Measurements from ENCODE around the gene ZNF579.
"Not testable (repeated sequence)": the region's sequence is repeated elsewhere in the genome, so short reads cannot be mapped to it uniquely, and the experiment has no call there.

Gene ZNF579

DNA sequence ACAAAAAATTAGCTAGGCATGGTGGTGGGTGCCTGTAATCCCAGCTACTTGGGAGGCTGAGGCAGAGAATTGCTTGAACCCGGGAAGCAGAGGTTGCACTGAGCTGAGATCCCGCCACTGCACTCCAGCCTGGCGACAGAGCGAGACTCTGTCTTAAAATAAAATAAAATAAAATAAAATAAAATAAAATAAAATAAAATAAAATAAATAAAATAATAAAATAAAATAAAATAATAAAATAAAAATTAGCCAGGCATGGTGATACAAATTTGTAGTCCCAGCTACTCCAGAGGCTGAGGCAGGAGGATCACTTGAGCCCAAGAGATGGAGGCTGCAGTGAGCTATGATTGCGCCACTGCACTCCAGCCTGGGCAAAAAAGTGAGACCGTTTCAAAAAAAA is 6.7 kb downstream of the ZNF579 start:
- H3K4me3 Mint-ChIP-seq; H3K4me1 Mint-ChIP-seq; H3K27ac Mint-ChIP-seq; H3K9me3 Mint-ChIP-seq; DNase-seq (ENCODE audit: low spot score in 2 of 2); ATAC-seq: not testable (repeated sequence)
- H3K36me3 Mint-ChIP-seq = peaks cover 10% of the 10 kb centered on the region

GRCh38 chr19:55569477-55569876 is 11.2 kb downstream of the ZNF579 start:
- H3K27ac Mint-ChIP-seq; H3K4me1 Mint-ChIP-seq; ATAC-seq; H3K9me3 Mint-ChIP-seq; H3K4me3 Mint-ChIP-seq; H3K36me3 Mint-ChIP-seq; DNase-seq (ENCODE audit: low spot score in 2 of 2): not testable (repeated sequence)

- Mint-ChIP-seq H3K4me3 (no peak overlapping the region), H3K27ac (no peak overlapping the region), H3K9me3 (no peaks in the 10 kb centered on the region), H3K36me3 (no peaks in the 10 kb centered on the region), H3K4me1 (no peaks in the 10 kb centered on the region)
- no peak for DNase-seq (ENCODE audit: low spot score in 2 of 2)
- no peak for ATAC-seq
These were observed 12.8 kb downstream of the ZNF579 start for GRCh38 chr19:55567708-55568328.

DNA sequence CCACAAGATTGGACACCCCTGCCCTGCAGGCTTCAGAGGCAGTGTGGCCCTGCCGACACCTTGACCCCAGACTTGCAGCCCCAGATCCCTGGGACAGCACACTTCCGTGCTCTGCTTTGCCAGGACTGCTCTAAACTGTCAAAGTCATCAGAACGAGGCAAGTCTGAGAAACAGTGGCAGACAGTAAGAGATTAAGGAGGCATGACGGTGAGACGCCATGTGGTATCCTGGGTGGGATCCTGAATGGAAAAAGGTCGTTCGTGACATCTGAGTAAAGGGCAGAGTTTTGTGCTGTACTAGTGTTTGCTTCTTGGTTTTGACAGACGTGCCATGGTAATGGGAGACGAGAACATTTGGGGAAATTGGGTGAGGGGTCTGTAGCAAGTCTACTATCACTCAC is 13.8 kb downstream of the ZNF579 start:
- H3K27ac Mint-ChIP-seq = no peak overlapping the region
- DNase-seq (ENCODE audit: low spot score in 2 of 2) = no peak
- no peak overlapping the region for H3K4me3 Mint-ChIP-seq
- no peak for ATAC-seq
- H3K36me3 Mint-ChIP-seq = no peaks in the 10 kb centered on the region
- H3K4me1 Mint-ChIP-seq = no peaks in the 10 kb centered on the region
- H3K9me3 Mint-ChIP-seq = no peaks in the 10 kb centered on the region

DNA sequence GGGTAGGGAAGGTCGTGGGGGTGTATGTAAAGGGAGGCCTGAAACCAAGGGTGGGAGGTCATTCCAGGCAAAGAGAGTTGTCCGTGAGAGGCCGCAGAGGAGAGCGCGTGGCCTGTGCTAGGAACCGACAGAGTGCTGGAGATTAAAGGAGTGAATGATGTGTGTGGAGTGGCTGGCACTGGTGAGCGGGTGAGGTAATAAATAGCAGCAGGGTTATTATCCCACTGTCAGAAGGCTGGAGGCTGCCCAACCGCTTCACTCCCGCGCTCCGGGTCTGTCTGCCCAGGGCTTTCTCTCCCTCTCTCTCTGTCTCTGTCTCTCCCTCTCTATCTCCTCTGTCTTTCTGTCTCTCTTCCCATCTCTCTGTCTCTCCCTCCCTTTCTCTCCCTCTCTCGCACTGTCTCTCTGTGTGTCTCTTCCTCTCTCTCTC is 17.4 kb downstream of the ZNF579 start:
- DNase-seq (ENCODE audit: low spot score in 2 of 2) = no peak
- ATAC-seq = no peak
- Mint-ChIP-seq H3K4me3 (no peak overlapping the region), H3K36me3 (no peaks in the 10 kb centered on the region), H3K9me3 (no peaks in the 10 kb centered on the region), H3K27ac (no peak overlapping the region), H3K4me1 (peaks cover 5% of the 10 kb centered on the region)

DNA sequence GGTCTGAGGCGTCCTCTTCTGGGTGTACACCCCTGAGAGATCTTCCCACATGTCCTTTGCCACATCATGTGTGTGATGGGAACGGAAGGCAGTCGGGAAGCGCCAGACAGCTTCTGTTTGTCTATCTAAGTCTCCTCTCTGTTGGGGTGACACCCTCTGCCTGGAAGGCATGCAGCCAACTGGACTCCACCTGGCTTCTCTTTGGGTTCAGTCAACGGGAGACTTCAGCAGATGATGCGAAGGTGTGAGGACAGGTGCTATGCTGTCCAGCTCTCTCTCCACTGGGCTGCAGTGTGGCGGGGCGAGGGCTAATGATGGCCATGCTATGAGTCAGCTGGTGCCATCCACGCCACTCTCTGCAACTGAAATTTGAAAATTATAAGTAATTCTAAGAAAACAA is 21.0 kb downstream of the ZNF579 start:
- Mint-ChIP-seq H3K27ac (no peak overlapping the region), H3K36me3 (no peaks in the 10 kb centered on the region), H3K4me3 (no peak overlapping the region), H3K9me3 (no peaks in the 10 kb centered on the region), H3K4me1 (peaks cover 5% of the 10 kb centered on the region)
- DNase-seq (ENCODE audit: low spot score in 2 of 2) = no peak
- ATAC-seq = no peak

DNA sequence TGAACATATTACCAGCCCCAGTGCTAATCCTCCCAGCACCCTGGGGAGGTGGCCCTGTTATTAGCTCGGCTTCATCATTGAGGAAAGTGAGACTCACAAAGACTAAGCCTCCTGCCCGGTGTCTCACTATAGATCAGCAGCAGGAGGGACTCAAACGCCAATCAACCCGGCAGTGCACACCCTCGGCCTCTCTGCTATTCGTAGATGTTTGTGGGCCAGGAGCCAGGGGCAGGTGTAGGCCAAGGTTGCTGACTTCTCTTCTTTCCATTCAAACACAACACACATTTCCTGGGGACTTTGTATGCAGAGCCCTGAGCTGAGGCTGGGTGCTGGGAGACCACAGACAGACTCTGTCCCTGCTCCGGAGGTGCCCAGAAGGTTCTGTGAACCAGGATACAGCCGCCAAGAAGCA is 25.9 kb downstream of the ZNF579 start:
- no peaks in the 10 kb centered on the region for H3K9me3 Mint-ChIP-seq
- ATAC-seq (no peak), DNase-seq (ENCODE audit: low spot score in 2 of 2) (no peak)
- H3K36me3 Mint-ChIP-seq = no peaks in the 10 kb centered on the region
- H3K27ac Mint-ChIP-seq = no peak overlapping the region
- no peak overlapping the region for H3K4me3 Mint-ChIP-seq
- no peaks in the 10 kb centered on the region for H3K4me1 Mint-ChIP-seq

- Mint-ChIP-seq H3K4me1 (no peaks in the 10 kb centered on the region), H3K4me3 (no peak overlapping the region), H3K9me3 (no peaks in the 10 kb centered on the region), H3K27ac (peak overlapping the region; percentile 9), H3K36me3 (no peaks in the 10 kb centered on the region)
- DNase-seq (ENCODE audit: low spot score in 2 of 2) = no peak
- ATAC-seq = no peak
These were observed 26.3 kb downstream of the ZNF579 start for GRCh38 chr19:55554302-55554701.

GRCh38 chr19:55553217-55554182 is 27.1 kb downstream of the ZNF579 start:
- Mint-ChIP-seq H3K36me3 (no peaks in the 10 kb centered on the region), H3K27ac (peak overlapping the region; percentile 9), H3K4me1 (no peaks in the 10 kb centered on the region), H3K4me3 (no peak overlapping the region), H3K9me3 (no peaks in the 10 kb centered on the region)
- ATAC-seq = no peak
- no peak for DNase-seq (ENCODE audit: low spot score in 2 of 2)

DNA sequence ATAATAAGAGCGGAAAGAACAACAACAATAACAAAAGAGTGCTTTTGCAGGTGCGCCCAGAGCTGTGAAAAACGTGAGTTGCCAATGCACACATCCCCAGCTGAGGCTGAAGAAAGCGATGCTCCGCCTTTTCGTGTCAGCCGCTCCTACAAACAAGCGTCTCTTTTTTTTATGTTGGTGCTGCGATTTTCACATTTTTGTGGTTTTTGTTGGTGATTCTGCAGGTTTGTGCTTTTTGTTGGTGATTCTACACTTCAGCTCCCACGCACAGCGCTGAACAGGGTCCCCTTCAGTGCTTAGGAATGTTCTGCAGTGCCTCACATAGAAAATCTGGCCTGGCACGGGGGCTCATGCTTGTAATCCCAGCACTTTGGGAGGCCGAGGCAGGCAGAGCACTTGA is 28.0 kb downstream of the ZNF579 start:
- Mint-ChIP-seq H3K9me3 (no peaks in the 10 kb centered on the region), H3K4me1 (no peaks in the 10 kb centered on the region), H3K36me3 (no peaks in the 10 kb centered on the region), H3K4me3 (no peak overlapping the region), H3K27ac (peak overlapping the region; percentile 60)
- ATAC-seq (no peak), DNase-seq (ENCODE audit: low spot score in 2 of 2) (no peak)

DNA sequence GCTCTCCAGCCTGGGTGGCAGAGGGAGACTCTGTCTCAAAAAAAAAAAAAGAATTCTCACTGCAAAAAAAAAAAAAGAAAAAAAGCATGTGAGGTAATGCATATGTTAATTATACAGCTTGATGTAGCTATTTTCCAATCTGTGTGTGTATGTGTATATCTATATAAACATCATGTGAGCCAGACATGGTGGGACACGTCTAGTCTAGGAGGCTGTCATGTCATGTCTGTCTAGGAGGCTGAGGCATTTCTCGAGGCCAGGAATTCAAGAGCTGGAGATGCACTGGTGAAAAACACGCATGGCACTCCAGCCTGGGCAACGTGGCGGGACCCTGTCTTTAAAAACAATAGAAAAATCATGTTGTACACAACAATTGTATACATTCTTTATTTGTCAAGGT is 28.4 kb downstream of the ZNF579 start:
- Mint-ChIP-seq H3K27ac (peak overlapping the region; percentile 60), H3K9me3 (no peaks in the 10 kb centered on the region), H3K4me1 (no peaks in the 10 kb centered on the region), H3K4me3 (no peak overlapping the region), H3K36me3 (no peaks in the 10 kb centered on the region)
- ATAC-seq (no peak), DNase-seq (ENCODE audit: low spot score in 2 of 2) (no peak)

DNA sequence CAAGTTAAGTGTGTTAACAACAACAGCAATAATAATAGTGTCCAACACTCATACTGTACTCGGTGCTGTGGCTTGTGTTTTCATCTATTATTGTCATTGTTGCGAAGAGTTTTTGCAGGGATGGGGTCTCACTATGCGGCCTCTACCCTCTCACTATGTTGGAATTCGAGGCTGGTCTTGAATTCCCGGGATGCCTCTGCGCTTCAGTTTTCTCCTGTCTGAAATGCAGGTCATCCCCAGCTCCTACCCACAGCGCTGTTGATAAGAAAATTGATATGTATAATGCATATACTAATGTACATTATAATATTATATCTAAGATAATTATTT is 30.4 kb downstream of the ZNF579 start:
- ATAC-seq = no peak
- Mint-ChIP-seq H3K4me1 (no peaks in the 10 kb centered on the region), H3K36me3 (no peaks in the 10 kb centered on the region), H3K9me3 (no peaks in the 10 kb centered on the region), H3K27ac (no peak overlapping the region), H3K4me3 (no peak overlapping the region)
- DNase-seq (ENCODE audit: low spot score in 2 of 2) = no peak

- H3K27ac Mint-ChIP-seq = no peak overlapping the region
- H3K4me3 Mint-ChIP-seq = no peak overlapping the region
- H3K9me3 Mint-ChIP-seq = no peaks in the 10 kb centered on the region
- no peak for ATAC-seq
- H3K36me3 Mint-ChIP-seq = no peaks in the 10 kb centered on the region
- no peaks in the 10 kb centered on the region for H3K4me1 Mint-ChIP-seq
- no peak for DNase-seq (ENCODE audit: low spot score in 2 of 2)
These were observed 30.9 kb downstream of the ZNF579 start for GRCh38 chr19:55549500-55550320.

GRCh38 chr19:55546822-55547614 is 33.6 kb downstream of the ZNF579 start:
- ATAC-seq = no peak
- Mint-ChIP-seq H3K27ac (no peak overlapping the region), H3K4me1 (no peaks in the 10 kb centered on the region), H3K4me3 (no peak overlapping the region), H3K9me3 (peaks cover 3% of the 10 kb centered on the region), H3K36me3 (no peaks in the 10 kb centered on the region)
- DNase-seq (ENCODE audit: low spot score in 2 of 2) = no peak

- no peaks in the 10 kb centered on the region for H3K4me1 Mint-ChIP-seq
These were observed 34.6 kb downstream of the ZNF579 start for GRCh38 chr19:55546011-55546410.

More at GRCh38 chr19:55546011-55546410, 34.6 kb downstream of the ZNF579 start:
- no peak overlapping the region for H3K4me3 Mint-ChIP-seq
- DNase-seq (ENCODE audit: low spot score in 2 of 2) (no peak), ATAC-seq (no peak)
- H3K9me3 Mint-ChIP-seq = peaks cover 3% of the 10 kb centered on the region
- H3K36me3 Mint-ChIP-seq = no peaks in the 10 kb centered on the region
- H3K27ac Mint-ChIP-seq = no peak overlapping the region

Measured in stimulated activated effector memory CD8-positive, alpha-beta T cell treated with anti-CD3 and anti-CD28 coated beads, Interleukin-12 subunit alpha, Interleukin-12 subunit beta, amount 100 ng/mL, for 72 hours (primary cell).